ENCODE measurements around the gene OR9Q2.

- no peak for TF ChIP-seq ESRRG (CRISPR knock-in tag; IDR thresholded peaks at IDR 0.05)
- TF ChIP-seq ARNTL (CRISPR knock-in tag; IDR thresholded peaks at IDR 0.05; ENCODE audit: borderline replicate concordance, low read depth): no peak
- no peak for TF ChIP-seq TSHZ2 (CRISPR knock-in tag; IDR thresholded peaks at IDR 0.05)
- no peak for TF ChIP-seq OSR1 (CRISPR knock-in tag; IDR thresholded peaks at IDR 0.05)
- TF ChIP-seq BACH2 (CRISPR knock-in tag; IDR thresholded peaks at IDR 0.05; ENCODE audit: borderline replicate concordance): no peak
- no peak for TF ChIP-seq ZNF70 (CRISPR knock-in tag; IDR thresholded peaks at IDR 0.05)
- TF ChIP-seq ISL1 (CRISPR knock-in tag; IDR thresholded peaks at IDR 0.05): no peak
- TF ChIP-seq ZNF565 (CRISPR knock-in tag; conservative IDR thresholded peaks at IDR 0.05; ENCODE audit: low read depth): no peak
- TF ChIP-seq ZC3H10 (CRISPR knock-in tag; IDR thresholded peaks at IDR 0.05): no peak
- TF ChIP-seq PATZ1 (CRISPR knock-in tag; IDR thresholded peaks at IDR 0.05; ENCODE audit: borderline replicate concordance): no peak
- no peak for TF ChIP-seq RARB (CRISPR knock-in tag; IDR thresholded peaks at IDR 0.05)
- TF ChIP-seq ZFP30 (CRISPR knock-in tag; IDR thresholded peaks at IDR 0.05): no peak
- no peak for TF ChIP-seq ZFP3 (CRISPR knock-in tag; IDR thresholded peaks at IDR 0.05)
Measured at GRCh38 chr11:58186938-58187337, 1.9 kb upstream of the OR9Q2 start.
